ENCODE data around the gene NUBPL.
"Not testable (repeated sequence)": the region's sequence is repeated elsewhere in the genome, so short reads cannot be mapped to it uniquely, and the experiment has no call there.

Gene NUBPL

DNA sequence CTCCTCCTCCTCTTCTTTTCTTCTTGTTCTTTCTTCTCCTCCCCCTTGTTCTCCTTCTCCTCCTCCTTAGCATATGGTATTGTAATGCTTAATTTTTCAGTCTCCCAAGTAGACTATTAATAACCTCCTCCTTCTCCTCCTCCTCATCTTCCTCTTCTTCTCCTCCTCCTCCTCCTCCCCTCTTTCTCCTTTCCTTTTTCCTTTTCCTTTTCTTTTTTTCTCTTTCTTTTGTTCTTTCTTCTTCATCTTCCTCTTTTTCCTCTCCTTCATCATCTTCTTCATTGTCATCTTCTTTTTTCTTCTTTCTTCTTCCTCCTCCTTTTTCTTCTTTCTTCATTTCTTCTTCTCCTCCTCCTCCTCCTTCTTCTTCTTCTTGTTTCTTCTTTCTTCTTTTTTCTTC is 264.3 kb downstream of the NUBPL start:
- DNase-seq: no peak

GRCh38 chr14:31827325-31827724 is 266.1 kb downstream of the NUBPL start:
- no peak for DNase-seq

- no peak for DNase-seq
Observed at GRCh38 chr14:31828946-31829868, 268.0 kb downstream of the NUBPL start.

DNA sequence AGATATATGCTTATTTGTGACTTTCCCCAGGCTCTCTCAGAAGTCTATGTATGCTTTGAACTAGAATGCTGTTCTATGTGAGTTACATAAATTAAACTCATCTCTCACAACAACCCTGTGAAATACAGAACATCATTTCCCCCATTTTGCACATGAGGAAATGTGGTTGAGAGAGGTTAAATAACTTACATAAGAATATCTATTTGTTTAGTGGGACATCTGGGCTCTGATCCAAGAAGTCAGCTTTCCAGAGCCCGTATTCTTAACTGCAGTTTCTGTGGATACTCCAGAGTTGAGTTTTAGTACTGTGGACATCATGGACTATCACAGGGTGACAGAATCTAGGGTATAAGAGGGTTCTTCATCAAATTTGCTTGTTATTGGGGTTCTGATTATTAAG is 273.4 kb downstream of the NUBPL start:
- DNase-seq: no peak

DNA sequence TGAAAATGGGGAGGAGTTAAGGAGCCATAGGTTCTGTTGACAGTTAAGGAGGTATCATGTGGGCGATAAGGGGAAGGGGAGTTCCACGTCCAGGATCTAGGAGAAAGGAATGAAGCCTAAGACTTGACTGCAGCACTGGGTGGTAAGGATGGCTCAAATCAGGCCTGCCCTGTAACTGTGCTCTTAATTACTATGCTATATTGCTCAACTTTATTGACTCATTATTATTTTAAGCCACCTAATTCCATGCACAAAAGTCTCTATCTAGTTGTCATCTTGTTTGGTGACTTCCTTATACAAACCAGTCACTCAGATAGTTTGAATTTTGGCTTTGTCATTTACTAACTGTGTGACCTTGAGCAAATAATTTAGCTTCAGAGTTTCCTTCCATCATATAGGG is 273.8 kb downstream of the NUBPL start:
- no peak for DNase-seq

- DNase-seq: no peak
Observed at GRCh38 chr14:31837031-31837430, 275.8 kb downstream of the NUBPL start.

GRCh38 chr14:31842899-31843298 is 281.7 kb downstream of the NUBPL start:
- no peak for DNase-seq

DNA sequence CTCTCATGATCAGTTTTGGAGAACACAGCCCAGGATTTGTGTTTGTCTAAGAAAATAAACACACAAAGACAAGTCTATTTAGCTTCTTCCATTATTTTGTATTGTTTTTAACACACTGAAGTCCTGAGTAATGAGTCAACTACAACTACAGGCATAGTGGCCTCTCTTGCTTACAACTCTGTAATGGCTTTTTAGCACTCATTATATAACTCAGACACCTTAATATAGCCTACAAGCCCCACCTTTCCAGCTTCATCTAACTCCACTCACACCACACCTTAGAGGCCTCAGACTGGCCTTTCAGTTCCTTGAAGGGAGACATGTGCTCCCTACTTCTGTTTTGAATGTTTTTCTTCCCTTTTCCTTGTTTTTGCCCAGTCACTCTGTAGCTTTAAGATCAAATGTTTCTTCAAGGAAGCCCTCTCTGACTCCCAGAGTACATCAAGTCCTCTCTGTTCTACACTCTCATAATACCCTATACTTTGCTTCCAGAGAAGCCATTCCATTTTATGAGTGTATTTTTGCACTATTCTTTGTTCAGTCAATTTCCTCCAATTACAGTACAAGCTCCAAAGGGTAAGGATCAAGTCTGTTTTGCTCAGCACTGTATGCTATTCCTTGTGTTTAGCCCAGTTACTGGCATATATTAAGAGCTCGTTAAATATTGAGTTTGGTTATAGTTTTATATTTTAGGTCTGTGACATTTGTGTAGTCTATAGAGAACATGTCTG is 282.3 kb downstream of the NUBPL start:
- DNase-seq: no peak

DNA sequence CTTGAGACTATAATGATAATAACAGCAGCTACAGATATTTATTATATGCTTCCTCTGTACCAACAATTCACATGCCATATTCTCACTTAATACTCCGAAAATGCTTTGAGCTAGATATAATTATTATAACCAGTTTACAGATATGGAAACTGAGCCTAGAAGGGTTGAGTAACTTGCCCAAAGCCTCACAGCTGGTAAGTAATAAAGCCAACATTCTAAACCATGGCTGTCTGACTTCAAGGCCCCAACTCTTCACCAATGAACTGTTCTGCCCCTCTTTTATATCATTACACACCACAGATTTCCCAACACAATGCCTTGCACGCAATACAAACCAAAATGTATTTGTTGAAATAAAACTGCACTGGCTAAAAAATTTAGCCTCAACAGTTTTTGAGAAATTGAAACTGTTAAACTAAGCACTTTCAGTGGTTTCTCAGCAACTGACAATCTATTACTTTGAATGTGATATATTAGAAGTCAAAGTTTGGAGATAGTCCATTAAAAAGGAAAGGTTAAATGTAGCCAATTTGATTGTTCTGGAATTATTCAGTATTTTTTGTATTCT is 293.4 kb downstream of the NUBPL start:
- no peak for DNase-seq

- no peak for DNase-seq
Observed at GRCh38 chr14:31855262-31855661, 294.1 kb downstream of the NUBPL start.

- DNase-seq: not testable (repeated sequence)
Observed at GRCh38 chr14:31856003-31856402, 294.8 kb downstream of the NUBPL start.

DNA sequence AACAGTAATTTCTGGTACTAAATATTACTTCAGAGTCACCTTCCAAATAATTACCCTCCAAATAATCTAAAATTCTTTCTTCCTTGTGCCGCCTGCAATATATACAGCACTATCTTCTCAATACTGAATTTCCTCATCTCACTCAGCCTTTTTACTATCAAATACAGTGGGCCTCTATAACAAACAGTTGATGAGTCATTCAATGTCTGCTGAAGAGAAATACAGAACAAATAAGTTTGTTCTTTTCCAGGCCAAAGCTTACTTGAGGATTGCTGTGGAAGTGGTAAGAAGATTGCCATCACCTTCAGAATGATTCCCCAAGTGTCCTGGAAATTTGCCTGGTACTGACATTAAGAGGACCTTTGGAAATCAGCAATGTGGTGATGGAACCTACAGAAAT is 297.7 kb downstream of the NUBPL start:
- no peak for DNase-seq

- no peak for DNase-seq
Observed at GRCh38 chr14:31864937-31865855, 304.0 kb downstream of the NUBPL start.

DNA sequence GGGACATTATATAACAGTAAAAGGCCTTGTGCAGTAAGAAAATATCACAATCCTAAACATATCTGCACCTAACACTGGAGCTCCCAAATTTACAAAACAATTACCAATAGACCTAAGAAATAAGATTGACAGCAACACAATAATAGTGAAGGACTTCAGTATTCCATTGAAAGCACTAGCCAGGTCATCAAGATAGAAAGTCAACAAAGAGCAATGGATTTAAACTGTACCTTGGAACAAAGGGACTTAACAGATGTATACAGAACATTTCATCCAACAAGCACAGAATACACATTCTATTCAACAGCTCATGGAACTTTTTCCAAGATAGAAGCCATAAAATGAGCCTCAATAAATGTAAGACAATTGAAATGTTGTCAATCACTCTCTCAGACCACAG is 306.4 kb downstream of the NUBPL start:
- DNase-seq: no peak

GRCh38 chr14:31868096-31868495 is 306.9 kb downstream of the NUBPL start:
- DNase-seq: not testable (repeated sequence)

GRCh38 chr14:31876741-31877140 is 315.5 kb downstream of the NUBPL start:
- DNase-seq: no peak

DNA sequence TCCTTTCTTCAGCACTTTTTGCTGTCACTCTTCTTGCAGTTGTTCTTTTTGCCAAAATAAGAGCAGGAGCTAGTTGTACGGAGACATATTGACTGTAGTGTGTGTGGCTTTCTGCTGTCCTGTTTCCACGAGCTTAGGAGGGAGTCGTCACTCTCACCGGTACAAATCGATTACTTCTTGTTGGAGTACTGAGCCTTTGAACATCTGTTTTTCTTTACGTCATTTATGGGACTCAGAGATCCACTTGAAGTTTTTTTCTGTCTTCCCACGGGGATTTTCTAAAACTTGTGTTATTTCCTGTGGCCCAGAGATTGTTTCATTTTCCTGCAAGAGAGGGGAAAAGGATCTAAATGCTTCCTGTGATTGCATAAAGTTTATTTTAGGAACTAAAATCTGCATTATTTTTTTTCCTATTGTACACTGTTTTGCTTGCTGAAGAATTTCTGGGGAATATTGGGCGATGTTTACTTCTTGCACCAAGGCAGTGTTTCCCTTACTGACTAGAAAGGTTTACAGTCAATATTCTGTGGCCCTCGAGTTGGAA is 316.1 kb downstream of the NUBPL start:
- DNase-seq: no peak

DNA sequence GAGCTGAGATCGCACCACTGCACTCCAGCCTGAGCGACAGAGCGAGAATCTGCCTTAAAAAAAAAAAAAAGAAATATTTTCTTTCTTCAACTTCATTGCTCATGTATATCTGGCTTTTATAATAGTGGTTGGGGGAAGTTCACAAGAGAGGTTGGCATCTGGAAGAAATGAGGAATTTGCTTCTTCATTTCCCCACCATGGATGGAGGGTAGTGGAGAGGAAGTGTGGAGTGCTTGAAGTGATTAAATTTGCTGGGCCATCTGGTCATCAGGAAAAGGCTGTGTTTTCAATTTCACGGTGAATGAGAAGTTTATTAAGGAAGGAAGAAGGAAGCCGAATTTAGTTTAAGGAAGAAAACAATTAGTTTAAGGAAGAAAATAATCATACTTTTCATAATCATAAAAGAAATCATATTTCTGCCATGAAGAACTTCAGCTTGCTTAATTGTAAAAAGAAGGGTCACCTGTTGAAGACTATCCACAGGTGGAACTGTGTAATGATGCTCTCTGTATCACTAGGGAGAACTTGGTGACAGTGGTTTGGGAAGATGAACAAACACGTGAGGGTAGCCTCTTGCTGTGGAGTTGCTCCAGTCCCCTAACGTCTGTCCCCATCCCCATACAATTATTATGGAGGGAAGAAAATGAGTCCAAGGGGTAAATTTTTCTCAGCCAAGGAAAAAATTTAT is 318.6 kb downstream of the NUBPL start:
- no peak for DNase-seq

DNA sequence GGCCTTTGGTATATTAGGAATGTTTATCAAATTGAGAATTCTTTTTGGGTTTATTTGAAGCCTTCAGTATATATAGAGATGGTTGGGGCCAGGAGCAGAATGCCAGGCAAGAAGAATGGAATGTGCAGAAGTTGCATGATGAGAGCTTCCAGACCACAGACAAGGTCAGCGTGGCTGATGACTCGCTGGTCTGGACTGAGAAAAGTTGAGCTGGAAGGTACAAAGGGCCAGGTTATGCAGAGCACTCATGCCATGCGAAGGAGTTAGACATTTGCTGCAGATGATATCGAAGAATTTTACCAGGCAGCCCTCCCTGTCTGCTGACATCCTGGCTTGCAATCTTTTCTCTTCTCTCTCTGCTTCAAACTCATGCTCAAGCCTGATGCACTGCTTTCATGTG is 319.7 kb downstream of the NUBPL start:
- DNase-seq: no peak

DNA sequence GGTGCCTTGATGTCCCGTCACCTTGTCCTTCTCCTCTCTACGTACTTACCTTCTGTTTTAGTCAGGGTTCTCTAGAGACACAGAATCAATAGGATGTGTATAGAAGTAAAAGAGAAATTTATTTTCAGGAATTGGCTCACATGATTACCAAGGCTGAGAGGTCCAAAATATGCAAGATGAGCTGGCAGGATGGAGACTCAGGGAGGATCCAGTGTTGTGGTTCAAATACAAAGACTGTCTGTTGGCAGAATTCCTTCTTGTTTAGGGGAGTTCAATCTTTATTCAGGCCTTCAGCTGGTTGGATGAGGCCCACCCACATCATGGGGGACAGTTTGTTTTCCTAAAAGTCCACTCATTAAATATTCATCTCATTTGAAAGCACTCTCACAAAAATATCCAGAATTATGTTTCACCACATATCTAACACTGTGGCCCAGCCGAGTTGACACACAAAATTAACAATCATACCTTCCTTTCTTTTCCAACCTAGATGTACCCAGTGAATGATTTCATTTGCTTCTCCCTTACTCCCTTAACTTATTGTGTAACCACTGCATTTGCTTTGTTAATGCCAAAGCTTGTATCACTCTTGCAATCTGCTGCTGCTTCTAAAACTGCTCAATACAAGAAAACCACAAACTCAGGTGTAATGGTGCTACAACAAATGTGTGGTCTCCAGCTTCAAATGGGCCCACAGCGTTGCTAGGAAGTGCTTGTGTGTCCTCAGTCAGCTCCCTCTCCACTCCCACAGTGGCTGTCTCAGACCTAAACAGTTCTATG is 320.5 kb downstream of the NUBPL start:
- DNase-seq: no peak

DNA sequence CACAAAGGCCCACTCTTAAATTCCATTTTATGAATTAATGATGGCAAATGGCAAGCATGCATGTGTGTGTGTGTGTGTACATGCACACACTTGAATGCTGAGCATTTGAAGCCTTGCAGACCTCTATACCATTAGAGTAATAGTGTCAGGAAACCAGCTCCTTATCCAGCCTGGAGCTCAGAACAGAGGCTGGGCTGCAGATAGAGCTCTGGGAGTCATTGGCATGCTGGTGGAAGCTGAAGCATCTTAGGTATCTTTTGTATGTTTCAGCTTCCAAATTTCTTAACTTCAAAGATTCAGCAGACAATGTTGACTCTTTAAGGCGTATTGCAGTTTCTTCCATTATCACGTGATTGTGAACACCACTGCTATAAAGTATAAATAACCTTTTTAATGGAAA is 323.0 kb downstream of the NUBPL start:
- DNase-seq: no peak

Measured in bone marrow (tissue), 2 donors.